OCI-LY1 (cell line): ENCODE results near the gene CFAP46.

Experiments used
- CTCF ChIP-seq: fragments of 200-600 bp; sonication (generic), shearing (Covaris generic); IDR thresholded peaks from 2 replicates; pipeline ENCODE4 v1.5.1; 2017; ENCODE audit warnings: mild to moderate bottlenecking, antibody characterized with exemption, low read length, moderate library complexity, mixed read lengths
- EZH2 ChIP-seq: fragments of 200-600 bp; sonication (generic), shearing (Covaris generic); IDR thresholded peaks from 2 replicates; pipeline ENCODE4 v1.8.0; 2017; ENCODE audit warnings: borderline replicate concordance, mixed run types, mild to moderate bottlenecking, antibody characterized with exemption, low read length, moderate library complexity, mixed read lengths

GRCh38 chr10:132783940-132784865 is 158.2 kb downstream of the CFAP46 start:
- TF ChIP-seq EZH2 (no peak), CTCF (no peak)
